NCI-H748 (cell line): ENCODE data around the gene ALDH1B1.

Source experiments
- DNase-seq: peaks from one replicate; lab custom pipeline; 2025; ENCODE audit not compliant: unreplicated experiment; lab: John Stamatoyannopoulos, UW

The ALDH1B1 gene

GRCh38 chr9:38413283-38413682 lies 20.8 kb downstream of the ALDH1B1 start:
- DNase-seq, result no peak

DNA sequence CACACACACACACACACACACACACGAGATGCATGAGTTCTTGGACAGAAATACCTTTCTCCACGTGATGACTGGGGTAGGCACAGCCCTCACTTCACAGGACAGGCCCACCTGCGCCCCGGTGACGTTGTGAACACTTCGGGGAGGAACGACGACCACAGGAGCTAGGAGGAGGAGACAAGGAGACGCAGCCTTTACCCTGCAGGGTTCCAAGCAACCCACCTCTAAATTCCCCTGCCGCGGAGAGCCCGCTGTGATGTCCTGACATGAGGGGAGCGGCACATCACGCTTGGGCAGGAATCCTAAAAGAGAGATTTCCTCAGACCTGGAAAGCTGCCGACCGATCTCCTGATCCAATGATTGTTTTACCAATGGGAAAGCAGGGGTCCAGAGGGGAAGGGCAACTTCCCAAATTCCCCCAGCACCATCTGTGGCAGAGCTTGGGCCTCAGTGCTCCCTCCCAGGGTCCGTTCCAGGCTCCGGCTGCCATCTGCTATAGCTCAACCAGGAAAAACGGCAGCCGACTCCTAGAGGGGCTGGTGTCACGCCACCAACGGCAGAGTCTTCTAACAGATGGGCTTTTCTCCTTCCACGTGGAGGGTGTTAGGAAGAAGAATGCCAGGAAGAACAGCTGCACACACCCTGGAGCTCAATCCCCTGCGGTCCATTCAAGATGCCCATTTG lies 21.7 kb downstream of the ALDH1B1 start:
- DNase-seq, result no peak

GRCh38 chr9:38415856-38416255 lies 23.4 kb downstream of the ALDH1B1 start:
- no peak for DNase-seq

GRCh38 chr9:38416461-38416860 lies 24.0 kb downstream of the ALDH1B1 start:
- no peak for DNase-seq

DNA sequence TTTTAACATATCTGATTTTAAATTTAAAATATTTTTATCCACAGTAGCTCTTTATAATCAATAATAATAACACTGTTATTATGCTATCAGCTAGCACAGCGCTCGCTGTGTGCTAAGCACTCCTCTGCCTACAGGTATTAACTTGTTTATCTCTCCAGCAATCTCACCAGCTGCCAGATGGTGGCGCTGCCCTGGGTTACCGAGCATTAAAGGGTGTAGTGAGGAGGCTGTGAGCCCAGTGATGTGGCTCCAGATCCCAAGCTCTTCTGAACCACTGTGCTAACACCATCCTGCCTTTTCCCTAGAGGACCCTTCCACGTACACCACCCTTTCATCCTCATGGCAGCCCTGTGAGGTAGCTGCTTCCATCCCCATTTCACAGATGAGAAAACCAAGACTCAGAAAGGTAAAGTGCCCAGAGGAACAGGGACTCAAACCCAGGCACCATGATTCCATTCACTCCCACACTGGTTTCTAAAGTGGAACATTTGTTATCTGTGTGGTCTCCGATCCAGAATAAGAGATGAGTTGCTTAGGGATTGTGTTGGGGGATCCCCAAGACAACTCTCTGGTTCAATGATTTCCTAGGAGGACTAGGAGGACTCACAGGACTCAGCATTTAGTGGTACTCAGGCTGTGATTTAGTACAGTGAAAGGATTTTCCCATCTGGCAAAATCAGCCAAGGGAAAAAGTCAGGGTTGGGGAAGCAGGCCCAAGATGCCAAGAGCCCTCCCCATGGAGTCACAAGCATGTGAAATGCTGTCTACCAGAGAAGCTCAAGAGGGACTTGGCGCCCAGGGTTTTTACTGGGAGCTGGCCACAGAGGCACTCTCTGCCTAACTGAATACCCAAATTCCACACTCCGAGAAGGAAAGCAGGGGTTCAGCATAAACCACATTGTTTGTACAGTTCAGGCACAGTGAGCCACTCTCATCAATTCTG lies 24.8 kb downstream of the ALDH1B1 start:
- DNase-seq, result peak; percentile 75

DNA sequence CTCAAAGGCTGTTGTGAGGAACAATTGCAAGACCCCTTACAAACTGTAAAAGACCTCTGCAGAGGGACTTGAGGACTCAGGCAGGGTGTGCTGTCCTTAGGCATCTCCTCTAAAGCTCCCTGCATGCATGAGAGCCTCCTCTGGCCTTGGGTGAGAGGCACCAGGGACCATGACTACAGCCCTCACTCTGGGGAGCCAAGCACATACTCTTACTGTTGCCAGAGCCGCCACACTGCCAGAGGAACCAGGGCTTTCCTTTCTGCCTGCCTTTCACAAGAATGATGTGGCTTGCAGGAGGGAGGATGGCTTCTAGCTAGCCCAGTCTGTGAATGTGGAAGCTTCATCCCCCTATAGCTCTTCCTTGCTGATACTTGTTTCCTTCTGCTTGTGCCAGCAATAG lies 25.9 kb downstream of the ALDH1B1 start:
- DNase-seq, result no peak

DNA sequence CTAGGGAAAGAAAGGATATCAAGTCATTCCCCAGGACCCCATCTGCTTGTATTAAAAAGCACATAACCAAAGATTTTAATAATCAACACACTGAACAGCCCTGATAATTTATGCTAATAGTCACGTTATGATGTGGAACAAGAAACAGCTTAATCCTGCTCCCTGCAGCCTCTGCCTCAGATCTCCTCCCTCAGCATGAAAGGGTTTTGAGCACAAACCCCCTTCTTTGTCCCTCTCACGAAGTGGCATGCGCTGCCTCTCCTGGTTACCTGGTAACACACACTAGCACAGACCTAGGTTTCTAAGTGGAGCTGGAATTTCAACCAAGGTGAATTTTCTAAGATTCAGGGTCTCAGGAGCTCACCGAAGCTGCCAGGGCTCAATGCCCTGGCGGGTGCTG lies 26.7 kb downstream of the ALDH1B1 start:
- peak; percentile 20 for DNase-seq

GRCh38 chr9:38421498-38422211 lies 29.2 kb downstream of the ALDH1B1 start:
- peak; percentile 76 for DNase-seq

DNA sequence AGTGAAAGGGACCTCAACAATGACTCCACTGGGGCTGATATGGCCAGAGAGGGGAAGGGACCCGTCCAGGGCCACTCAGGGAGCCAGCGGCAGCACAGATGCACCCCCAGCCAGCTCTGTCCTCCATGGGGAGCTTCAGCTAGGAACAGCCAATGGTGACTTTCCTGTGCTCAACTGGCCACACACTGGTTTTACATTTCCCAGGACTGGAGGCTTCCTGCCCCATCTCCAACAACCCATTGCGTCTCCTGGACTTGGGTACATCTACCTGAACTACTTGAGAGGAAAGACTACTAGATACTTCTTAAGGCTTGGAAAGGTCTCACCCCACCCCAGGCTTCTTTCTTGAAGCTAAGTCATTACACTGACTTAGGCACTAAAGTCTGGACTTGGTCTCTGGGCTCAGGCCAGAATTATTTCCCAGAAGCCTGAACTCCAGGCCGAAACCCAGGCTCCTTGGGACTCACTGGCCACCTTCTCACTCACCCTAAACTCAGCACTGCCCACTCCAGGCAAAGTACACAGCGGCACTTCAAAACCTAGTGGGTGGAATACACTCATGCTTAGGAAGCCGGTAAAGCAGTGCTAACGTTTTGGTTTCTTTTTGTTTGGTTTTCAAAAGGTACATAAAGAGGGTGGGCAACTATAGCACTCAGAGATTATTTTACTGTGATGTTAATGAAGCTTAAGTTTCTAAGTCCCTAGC lies 30.2 kb downstream of the ALDH1B1 start:
- DNase-seq, result no peak

- DNase-seq, result no peak
Observed at GRCh38 chr9:38423273-38423972, 30.9 kb downstream of the ALDH1B1 start.

DNA sequence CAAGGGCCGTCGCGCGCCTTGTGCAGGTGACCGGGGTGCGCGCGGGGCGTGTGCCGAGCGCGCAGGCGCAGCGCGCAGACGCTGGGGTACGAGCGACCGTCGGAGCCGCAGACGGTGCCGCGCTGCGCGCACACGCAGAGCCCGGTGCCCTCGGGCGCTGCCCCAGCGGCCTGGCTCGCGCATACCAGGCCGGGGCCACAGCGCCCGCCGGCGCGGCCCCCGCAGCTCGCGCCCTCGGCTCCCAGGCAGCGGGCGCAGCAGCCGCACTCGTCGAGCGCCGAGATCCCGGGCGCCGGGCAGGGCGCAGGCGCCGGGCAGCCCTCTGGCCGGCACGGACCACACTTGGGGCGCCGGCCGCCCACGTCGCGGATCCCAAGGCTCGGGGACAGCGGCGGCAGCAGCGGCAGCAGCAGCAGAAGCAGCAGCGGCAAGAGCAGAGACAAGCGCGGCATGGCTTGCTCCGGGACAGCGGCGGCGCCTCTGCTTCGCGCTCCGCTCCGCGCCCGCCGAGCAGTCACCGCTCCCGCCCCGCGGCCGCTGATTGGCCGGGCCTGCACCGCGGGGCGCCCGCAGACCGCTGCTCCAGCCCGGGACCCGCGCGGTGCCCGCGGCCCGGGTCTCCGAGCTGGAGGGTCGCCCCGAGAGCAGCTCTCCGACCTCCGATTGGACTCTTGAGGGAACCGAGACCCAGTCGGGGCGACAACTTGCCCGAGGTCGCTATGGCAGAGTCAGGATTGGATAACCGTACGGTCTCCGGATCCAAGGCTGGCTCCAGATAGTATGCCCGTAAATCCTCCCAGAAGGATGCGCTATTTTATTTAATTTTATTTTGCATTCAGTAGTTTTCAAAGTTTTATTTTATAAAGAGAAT lies 31.7 kb downstream of the ALDH1B1 start, which contains the start of gene IGFBPL1:
Gene IGFBPL1, minus strand, starts transcription at position 482 of the 871 bp plus-strand sequence. Its CDS starts 30 bp downstream, at position 452.
- DNase-seq, result peak; percentile 79

DNA sequence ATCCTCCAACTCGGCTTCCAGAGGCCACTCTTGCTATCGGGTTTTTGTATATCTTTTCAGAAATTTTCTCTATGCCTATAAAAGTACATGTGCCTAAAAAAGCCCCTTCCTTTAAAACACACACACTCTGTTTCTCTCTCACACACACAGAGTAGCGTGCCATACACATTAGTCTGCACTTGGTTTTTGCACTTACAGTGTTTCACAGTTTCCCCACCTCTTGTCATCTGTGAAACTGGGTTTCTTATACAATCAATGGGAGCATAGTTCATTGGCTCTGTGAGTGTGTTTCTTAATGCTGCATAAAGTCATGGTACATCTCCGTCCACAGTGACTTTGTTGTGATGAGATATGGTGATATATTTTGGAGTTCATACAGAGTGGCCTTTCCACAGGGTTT lies 32.4 kb downstream of the ALDH1B1 start:
- DNase-seq, result no peak

GRCh38 chr9:38428062-38428461 lies 35.6 kb downstream of the ALDH1B1 start:
- DNase-seq, result no peak

DNA sequence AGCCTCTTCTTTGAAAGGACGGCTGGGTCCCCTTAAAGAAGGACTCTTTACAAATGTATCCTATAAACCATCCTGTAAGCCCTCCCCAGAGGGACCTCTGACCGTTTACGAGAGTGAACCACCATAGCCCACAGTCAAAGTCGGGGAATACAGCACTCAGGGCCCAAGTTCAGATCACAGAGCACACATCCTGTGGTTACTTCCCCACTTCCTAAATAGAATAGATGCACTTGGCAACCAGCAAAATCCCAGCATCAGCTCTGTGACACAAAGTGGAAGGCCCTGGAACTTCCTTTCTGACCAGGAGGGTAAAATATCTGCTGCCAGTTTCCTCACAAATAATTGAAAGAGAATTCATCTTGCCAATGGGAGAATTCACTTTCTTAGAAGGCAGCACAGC lies 38.6 kb downstream of the ALDH1B1 start:
- DNase-seq, result no peak

- peak; percentile 63 for DNase-seq
Observed at GRCh38 chr9:38432922-38433510, 40.5 kb downstream of the ALDH1B1 start.

DNA sequence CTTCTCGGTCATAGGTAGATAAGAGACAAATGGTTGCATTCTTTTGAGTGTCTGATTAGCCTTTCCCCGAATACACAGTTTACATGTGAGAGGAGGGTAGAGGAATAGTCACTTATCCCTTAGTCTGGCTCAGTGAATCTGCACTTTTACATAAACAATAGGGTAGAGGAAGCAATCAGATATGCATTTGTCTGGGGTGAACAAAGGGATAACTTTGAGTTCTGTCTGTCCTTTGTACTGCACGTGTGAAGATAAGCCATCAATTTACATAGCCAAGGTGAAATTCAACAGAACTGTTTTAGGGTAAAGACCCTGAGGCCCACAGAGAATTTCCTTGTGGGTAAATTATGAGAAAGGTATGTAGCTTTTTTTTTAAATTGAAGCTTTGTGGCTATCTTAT lies 41.9 kb downstream of the ALDH1B1 start:
- DNase-seq, result no peak

GRCh38 chr9:38434853-38435252 lies 42.4 kb downstream of the ALDH1B1 start:
- no peak for DNase-seq

GRCh38 chr9:38435521-38435920 lies 43.0 kb downstream of the ALDH1B1 start:
- DNase-seq, result no peak

DNA sequence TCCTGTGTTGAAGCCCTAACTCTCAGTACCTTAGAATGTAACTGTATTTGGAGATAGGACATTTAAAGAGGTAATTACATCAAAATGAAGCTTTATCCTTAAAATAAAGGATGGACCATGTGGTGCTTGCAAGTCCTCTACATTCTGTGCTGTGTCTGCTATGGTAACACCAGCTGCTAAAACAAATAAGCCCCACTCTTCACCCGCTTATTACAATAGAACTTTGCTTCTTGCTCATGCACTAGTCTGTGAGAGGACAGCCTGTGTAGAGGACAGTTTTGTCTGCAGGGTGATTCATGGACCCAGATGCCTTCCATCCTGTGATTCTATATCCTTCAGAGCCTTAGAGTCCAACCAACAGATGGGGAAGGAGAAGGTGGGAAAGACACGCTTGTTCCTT lies 44.2 kb downstream of the ALDH1B1 start:
- no peak for DNase-seq
